Activated CD4-positive, alpha-beta T cell treated with anti-CD3 and anti-CD28 coated beads, Interleukin-2, Interleukin-6, amounts not matched to agents 100 ng/mL and 50 ng/mL, durations not matched to agents 16 hours and 8 hours (primary cell): Measurements from ENCODE around the gene SLC27A4.

ENCODE experiments used
- DNase-seq: peaks from one replicate; pipeline ENCODE4 v3.0.0-alpha.2; 2020

SLC27A4 gene

GRCh38 chr9:128370367-128370751 lies 30.0 kb downstream of the SLC27A4 start:
- no peak for DNase-seq

GRCh38 chr9:128370752-128371629 lies 30.7 kb downstream of the SLC27A4 start, which contains the start of gene URM1:
TSS of gene URM1 (plus strand) at chr9:128371374. CDS start at chr9:128371381, 7 bp downstream.
- peak; percentile 97 for DNase-seq

GRCh38 chr9:128371630-128372117 lies 31.3 kb downstream of the SLC27A4 start:
- DNase-seq = no peak

GRCh38 chr9:128372188-128372641 lies 31.9 kb downstream of the SLC27A4 start:
- no peak for DNase-seq

- DNase-seq = no peak
Observed at GRCh38 chr9:128372784-128373183, 32.5 kb downstream of the SLC27A4 start.

GRCh38 chr9:128374221-128374675 lies 33.9 kb downstream of the SLC27A4 start:
- no peak for DNase-seq

GRCh38 chr9:128375865-128376264 lies 35.5 kb downstream of the SLC27A4 start:
- no peak for DNase-seq

GRCh38 chr9:128382261-128382660 lies 41.9 kb downstream of the SLC27A4 start:
- DNase-seq = no peak

GRCh38 chr9:128383007-128383753 lies 42.9 kb downstream of the SLC27A4 start:
- DNase-seq = no peak

- DNase-seq = no peak
Observed at GRCh38 chr9:128383791-128384190, 43.5 kb downstream of the SLC27A4 start.

GRCh38 chr9:128384801-128385495 lies 44.6 kb downstream of the SLC27A4 start:
- DNase-seq = no peak

GRCh38 chr9:128385496-128386460 lies 45.5 kb downstream of the SLC27A4 start:
- DNase-seq = no peak

GRCh38 chr9:128388150-128388549 lies 47.8 kb downstream of the SLC27A4 start:
- no peak for DNase-seq

- DNase-seq = no peak
Observed at GRCh38 chr9:128389395-128390149, 49.2 kb downstream of the SLC27A4 start.

- no peak for DNase-seq
Observed at GRCh38 chr9:128390150-128390812, 50.0 kb downstream of the SLC27A4 start.

GRCh38 chr9:128390813-128391711 lies 50.7 kb downstream of the SLC27A4 start:
- no peak for DNase-seq

GRCh38 chr9:128391956-128392301 lies 51.6 kb downstream of the SLC27A4 start:
- DNase-seq = no peak

GRCh38 chr9:128392302-128393144 lies 52.2 kb downstream of the SLC27A4 start:
- no peak for DNase-seq
